HCT116 (cell line): ENCODE results near the gene IFITM10. TPM values are rescaled to one million over a fixed set of nuclear protein-coding genes. Genes with fewer than 3 reads are reported as not detected.

Experiments
- ATAC-seq: fragments of 200-7000 bp; cut with Tn5 transposase; 2 replicates; pipeline ENCODE4 v1.9.1; 2020; ENCODE audit warnings: mild to moderate bottlenecking, moderate library complexity
- BruUV-seq: library from RNA; stranded (reverse); fragments of 400-500 nt; replicated peaks from 2 replicates; lab custom pipeline; 2021; lab: Mats Ljungman, UMichigan
- CTCF ChIA-PET: fragments of 300-600 bp; sonication (Branson Sonifier 250); formaldehyde crosslinking; loops from one replicate; lab custom pipeline; 2021; ENCODE audit warnings: antibody characterized with exemption; lab: Charles Lee
- POLR2A ChIA-PET: fragments of 300-600, 350-600 bp; sonication (Branson Sonifier 250); formaldehyde crosslinking; loops from one replicate; lab custom pipeline; 2021; ENCODE audit warnings: antibody characterized with exemption; lab: Charles Lee
- RAD21 ChIA-PET, 2 experiments: fragments of 300-600 bp; sonication (Branson Sonifier 250); formaldehyde crosslinking; loops; one replicate each; lab custom pipeline; 2023; ENCODE audit warnings: low total read pairs in 2 of 2; ENCODE audit not compliant: uncharacterized antibody in 2 of 2, unreplicated experiment in 2 of 2, low non-redundant PET in 1 of 2; lab: Charles Lee
- DNase-seq: peaks from one replicate; pipeline ENCODE4 v3.0.0-alpha.2; 2010; ENCODE audit warnings: low read depth, low spot score
- H2AFZ ChIP-seq: fragments of 200-600 bp; shearing (Covaris generic), sonication (generic); 2 replicates; pipeline ENCODE4 v1.6.1; 2017; ENCODE audit warnings: low read depth, mixed run types, mixed read lengths, antibody characterized with exemption, low read length; ENCODE audit not compliant: poor library complexity, severe bottlenecking
- H3K27ac ChIP-seq: 2 replicates; pipeline ENCODE4 v1.5.1; 2012; ENCODE audit warnings: low read depth, low read length
- H3K27me3 ChIP-seq: fragments of 200-600 bp; sonication (generic); 2 replicates; pipeline ENCODE4 v1.6.1; 2016; ENCODE audit warnings: mixed run types, low read length, mixed read lengths; ENCODE audit not compliant: insufficient read depth
- H3K36me3 ChIP-seq, 2 experiments: fragments of 200-500 bp in 1 of 2; fragments of 200-600 bp in 1 of 2; sonication (Bioruptor generic) in 1 of 2; sonication (generic) in 1 of 2; 2 replicates each; pipeline versions ENCODE4 v1.5.1 to v1.6.1; 2014 to 2016; ENCODE audit warnings: low read length in 2 of 2, inconsistent platforms in 1 of 2, mixed read lengths in 1 of 2, mixed run types in 1 of 2; ENCODE audit not compliant: insufficient read depth in 2 of 2, control insufficient read depth in 1 of 2
- H3K4me1 ChIP-seq, 2 experiments: fragments of 200-600 bp in 1 of 2; sonication (generic) in 1 of 2; 2 replicates each; pipeline versions ENCODE4 v1.5.1 to v1.6.1; 2012 to 2017; ENCODE audit warnings: low read length in 2 of 2, inconsistent platforms in 1 of 2, mild to moderate bottlenecking in 1 of 2, mixed read lengths in 1 of 2, mixed run types in 1 of 2, moderate library complexity in 1 of 2; ENCODE audit not compliant: insufficient read depth in 2 of 2, control insufficient read depth in 1 of 2
- H3K4me2 ChIP-seq: fragments of 200-600 bp; sonication (generic); 2 replicates; pipeline ENCODE4 v1.6.1; 2017; ENCODE audit warnings: mixed run types, low read length, mixed read lengths
- H3K4me3 ChIP-seq, 2 experiments: fragments of 200-600 bp in 1 of 2; sonication (generic) in 1 of 2; replicated peaks in 1 of 2; 2 replicates each; pipeline ENCODE4 v1.5.1; 2011 to 2016; ENCODE audit warnings: low read length in 2 of 2, control low read depth in 1 of 2, low read depth in 1 of 2, mild to moderate bottlenecking in 1 of 2, mixed read lengths in 1 of 2, mixed run types in 1 of 2
- H3K79me2 ChIP-seq: fragments of 200-600 bp; sonication (generic); 2 replicates; pipeline ENCODE4 v1.6.1; 2017; ENCODE audit warnings: mild to moderate bottlenecking, mixed run types, low read length, moderate library complexity, mixed read lengths; ENCODE audit not compliant: insufficient read depth
- H3K9ac ChIP-seq: fragments of 200-600 bp; sonication (generic); 2 replicates; pipeline ENCODE4 v1.6.1; 2016; ENCODE audit warnings: low read length, mixed read lengths
- H3K9me2 ChIP-seq: fragments of 200-600 bp; sonication (generic), shearing (Covaris generic); 2 replicates; pipeline ENCODE4 v1.6.1; 2017; ENCODE audit warnings: mixed run types, mild to moderate bottlenecking, moderate library complexity; ENCODE audit not compliant: insufficient read depth
- H3K9me3 ChIP-seq, 2 experiments: fragments of 200-500 bp in 1 of 2; fragments of 200-600 bp in 1 of 2; sonication (Bioruptor generic) in 1 of 2; sonication (generic) in 1 of 2; 2 replicates each; pipeline ENCODE4 v1.6.1; 2014 to 2017; ENCODE audit warnings: low read length in 2 of 2, mixed read lengths in 2 of 2, inconsistent platforms in 1 of 2, low read depth in 1 of 2, mild to moderate bottlenecking in 1 of 2, mixed run types in 1 of 2, moderate library complexity in 1 of 2; ENCODE audit not compliant: control insufficient read depth in 1 of 2, insufficient read depth in 1 of 2
- H4K20me1 ChIP-seq: fragments of 200-600 bp; sonication (generic), shearing (Covaris generic); 2 replicates; pipeline ENCODE4 v1.6.1; 2017; ENCODE audit warnings: mixed run types, mild to moderate bottlenecking, moderate library complexity; ENCODE audit not compliant: insufficient read depth
- ATF3 ChIP-seq: IDR thresholded peaks from 2 replicates; pipeline ENCODE4 v1.6.1; 2012
- CBX3 ChIP-seq: IDR thresholded peaks from 2 replicates; pipeline ENCODE4 v1.6.1; 2012; ENCODE audit warnings: low read depth
- CEBPB ChIP-seq: IDR thresholded peaks from 2 replicates; pipeline ENCODE4 v1.6.1; 2012; ENCODE audit warnings: low read depth
- EZH2 ChIP-seq: fragments of 200-600 bp; sonication (generic); IDR thresholded peaks from 2 replicates; pipeline ENCODE4 v1.6.1; 2017; ENCODE audit warnings: antibody characterized with exemption, mixed run types
- EZH2phosphoT487 ChIP-seq: fragments of 200-600 bp; IDR thresholded peaks from 2 replicates; pipeline ENCODE4 v1.6.1; 2018; ENCODE audit warnings: antibody characterized with exemption, borderline replicate concordance
- FOSL1 ChIP-seq: IDR thresholded peaks from 2 replicates; pipeline ENCODE4 v1.6.1; 2012; ENCODE audit warnings: low read depth
- JUND ChIP-seq: IDR thresholded peaks from 2 replicates; pipeline ENCODE4 v1.6.1; 2012
- POLR2AphosphoS5 ChIP-seq: IDR thresholded peaks from 2 replicates; pipeline ENCODE4 v1.6.1; 2011; ENCODE audit warnings: mild to moderate bottlenecking, low read depth, low read length, moderate library complexity
- TCF7L2 ChIP-seq: IDR thresholded peaks from 2 replicates; pipeline ENCODE4 v1.7.0; 2011; ENCODE audit warnings: borderline replicate concordance, inconsistent platforms; ENCODE audit not compliant: insufficient read depth, insufficient read length; ENCODE audit errors: extremely low read depth
- intact Hi-C: fragments of 100-400 bp; cut with micrococcal nuclease; formaldehyde crosslinking; loops from 2 replicates; pipeline ENCODE4 v1.10.0; 2022
- total RNA-seq: library from RNA; stranded (reverse); gene quantifications from one replicate; pipeline ENCODE4 v1.2.1, GENCODE V29; 2021; ENCODE audit not compliant: unreplicated experiment

Gene IFITM10
- total RNA-seq, 1 experiment from 2014 or later: 1.9 TPM

- TF ChIP-seq FOSL1: no peak
These were observed 6.7 kb upstream of the IFITM10 start (continued) for GRCh38 chr11:1756791-1757771.

- ChIA-PET POLR2A (no interaction called here), CTCF (no interaction called here), RAD21 (no interaction called here)
- Histone ChIP-seq H3K4me2 (no peak overlapping the region), H3K27me3 (no peaks in the 10 kb centered on the region), H3K9ac (no peak overlapping the region), H3K4me1 (peaks cover 0 to 7% of the 10 kb centered on the region in 2 experiments; a peak in 1 of 4 replicates), H3K36me3 (no peaks in the 10 kb centered on the region; a peak in 1 of 4 replicates), H2AFZ (no peak overlapping the region), H3K9me3 (no peaks in the 10 kb centered on the region), H4K20me1 (no peaks in the 10 kb centered on the region), H3K79me2 (no peaks in the 10 kb centered on the region), H3K27ac (no peak overlapping the region), H3K4me3 (no peak overlapping the region), H3K9me2 (no peaks in the 10 kb centered on the region)
- BruUV-seq: no TSS peak
- TF ChIP-seq POLR2AphosphoS5 (no peak), ATF3 (no peak), TCF7L2 (no peak), CEBPB (no peak), JUND (no peak), EZH2phosphoT487 (no peak), CBX3 (no peak), EZH2 (no peak)
- intact Hi-C loops: no loop called here
- no peak for ATAC-seq
- no peak for DNase-seq
These were observed 5.5 kb upstream of the IFITM10 start for GRCh38 chr11:1755692-1756561.
